GM19238 (cell line): ENCODE measurements around the gene GPHN.
"Not testable (repeated sequence)": the region's sequence is repeated elsewhere in the genome, so short reads cannot be mapped to it uniquely, and the experiment has no call there.

Experiments
- DNase-seq: peaks from one replicate; pipeline ENCODE4 v3.0.0; 2011; ENCODE audit warnings: low spot score; ENCODE audit not compliant: insufficient read length

Gene GPHN

GRCh38 chr14:67018720-67019119 lies 510.8 kb downstream of the GPHN start:
- no peak for DNase-seq

GRCh38 chr14:67019796-67020195 lies 511.8 kb downstream of the GPHN start:
- no peak for DNase-seq

- no peak for DNase-seq
Observed at GRCh38 chr14:67031920-67032774, 524.2 kb downstream of the GPHN start.

- no peak for DNase-seq
Observed at GRCh38 chr14:67045440-67045839, 537.5 kb downstream of the GPHN start.

GRCh38 chr14:67050896-67051295 lies 542.9 kb downstream of the GPHN start:
- DNase-seq = no peak

GRCh38 chr14:67056684-67057083 lies 548.7 kb downstream of the GPHN start:
- DNase-seq = no peak

- DNase-seq = no peak
Observed at GRCh38 chr14:67059596-67059995, 551.6 kb downstream of the GPHN start.

GRCh38 chr14:67060546-67060945 lies 552.6 kb downstream of the GPHN start:
- no peak for DNase-seq

- not testable (repeated sequence) for DNase-seq
Observed at GRCh38 chr14:67067070-67067814, 559.3 kb downstream of the GPHN start.

- DNase-seq = no peak
Observed at GRCh38 chr14:67068251-67068650, 560.3 kb downstream of the GPHN start.

GRCh38 chr14:67071506-67071905 lies 563.6 kb downstream of the GPHN start:
- no peak for DNase-seq

- no peak for DNase-seq
Observed at GRCh38 chr14:67077921-67078320, 570.0 kb downstream of the GPHN start.

- DNase-seq = no peak
Observed at GRCh38 chr14:67079846-67080245, 571.9 kb downstream of the GPHN start.

GRCh38 chr14:67108230-67108629 lies 600.3 kb downstream of the GPHN start:
- DNase-seq = no peak

GRCh38 chr14:67111022-67111421 lies 603.1 kb downstream of the GPHN start:
- DNase-seq = no peak

- no peak for DNase-seq
Observed at GRCh38 chr14:67112344-67112743, 604.4 kb downstream of the GPHN start.

GRCh38 chr14:67127174-67127573 lies 619.2 kb downstream of the GPHN start:
- no peak for DNase-seq

- no peak for DNase-seq
Observed at GRCh38 chr14:67129768-67130167, 621.8 kb downstream of the GPHN start.

GRCh38 chr14:67131691-67132090 lies 623.7 kb downstream of the GPHN start:
- no peak for DNase-seq

GRCh38 chr14:67133144-67133543 lies 625.2 kb downstream of the GPHN start:
- DNase-seq = no peak

- DNase-seq = no peak
Observed at GRCh38 chr14:67133595-67134441, 625.9 kb downstream of the GPHN start.
